Activated naive CD4-positive, alpha-beta T cell treated with anti-CD3 and anti-CD28 coated beads, Interleukin-2, amount 50 U/mL, for 16 hours (primary cell): Measurements from ENCODE around the gene PUS7.
"Not testable (repeated sequence)": the region's sequence is repeated elsewhere in the genome, so short reads cannot be mapped to it uniquely, and the experiment has no call there.

ENCODE experiments used
- DNase-seq: peaks from one replicate; pipeline ENCODE4 v3.0.0-alpha.2; 2020

Gene PUS7, protein sequence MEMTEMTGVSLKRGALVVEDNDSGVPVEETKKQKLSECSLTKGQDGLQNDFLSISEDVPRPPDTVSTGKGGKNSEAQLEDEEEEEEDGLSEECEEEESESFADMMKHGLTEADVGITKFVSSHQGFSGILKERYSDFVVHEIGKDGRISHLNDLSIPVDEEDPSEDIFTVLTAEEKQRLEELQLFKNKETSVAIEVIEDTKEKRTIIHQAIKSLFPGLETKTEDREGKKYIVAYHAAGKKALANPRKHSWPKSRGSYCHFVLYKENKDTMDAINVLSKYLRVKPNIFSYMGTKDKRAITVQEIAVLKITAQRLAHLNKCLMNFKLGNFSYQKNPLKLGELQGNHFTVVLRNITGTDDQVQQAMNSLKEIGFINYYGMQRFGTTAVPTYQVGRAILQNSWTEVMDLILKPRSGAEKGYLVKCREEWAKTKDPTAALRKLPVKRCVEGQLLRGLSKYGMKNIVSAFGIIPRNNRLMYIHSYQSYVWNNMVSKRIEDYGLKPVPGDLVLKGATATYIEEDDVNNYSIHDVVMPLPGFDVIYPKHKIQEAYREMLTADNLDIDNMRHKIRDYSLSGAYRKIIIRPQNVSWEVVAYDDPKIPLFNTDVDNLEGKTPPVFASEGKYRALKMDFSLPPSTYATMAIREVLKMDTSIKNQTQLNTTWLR

DNA sequence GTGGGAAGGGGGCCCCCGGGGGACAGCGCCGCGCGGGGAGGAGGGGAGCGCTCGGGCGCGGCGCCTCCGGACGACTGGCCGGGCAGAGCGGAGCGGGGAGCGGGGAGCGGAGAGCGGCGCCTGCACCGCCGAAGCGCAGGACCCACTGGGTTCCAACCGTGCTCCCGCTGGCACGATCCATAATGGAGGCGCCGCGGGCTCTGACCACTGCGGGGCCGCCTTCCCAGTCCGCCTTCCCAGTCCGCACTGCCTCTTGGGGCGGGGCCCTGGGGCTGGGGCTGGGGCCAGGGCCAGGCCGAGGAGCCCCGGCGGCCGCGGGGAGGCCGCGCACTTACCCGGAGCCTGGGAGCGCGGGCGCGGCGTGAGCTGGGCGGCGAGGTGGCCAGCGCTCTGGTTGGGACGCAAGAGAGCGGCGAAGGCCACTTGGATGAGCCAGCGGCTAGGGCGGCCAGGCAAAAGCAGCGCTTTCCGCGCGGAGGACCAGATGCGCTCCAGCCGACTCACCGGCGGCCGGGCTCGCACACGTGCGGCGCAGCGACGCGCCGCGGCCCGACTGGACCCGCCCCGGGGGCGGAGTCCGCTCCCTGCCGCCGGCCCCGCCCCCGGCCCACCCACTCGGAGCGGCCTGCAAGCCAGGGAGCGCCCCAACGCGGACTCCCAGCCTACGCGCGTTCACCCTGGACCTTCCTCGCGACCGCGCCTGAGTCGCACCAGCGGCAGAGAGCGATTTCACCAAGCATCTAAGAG lies at the start of gene PUS7:
Gene PUS7 (minus strand): TSS at position 555 of the 747 bp plus-strand sequence. CDS start 13,759 bp downstream, outside the sequence.
- peak; percentile 81 for DNase-seq

DNA sequence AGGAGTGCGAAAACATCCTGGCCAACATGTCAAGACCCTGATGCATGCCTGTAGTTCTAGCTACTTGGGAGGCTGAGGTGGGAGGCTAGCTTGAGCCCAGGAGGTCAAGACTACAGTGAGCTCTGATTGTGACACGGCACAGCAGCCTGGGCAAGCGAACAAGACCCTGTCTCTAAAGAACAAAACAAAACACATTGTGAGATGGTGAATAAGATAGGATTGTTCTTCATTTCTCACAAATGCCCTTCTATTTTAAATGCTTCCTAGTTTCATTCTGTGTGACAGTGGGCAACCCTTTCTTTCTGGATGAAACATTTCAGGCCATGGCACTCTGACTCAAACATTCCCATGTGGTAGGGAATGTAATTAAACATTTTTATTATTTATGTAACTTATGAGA lies 45.8 kb upstream of the PUS7 start:
- no peak for DNase-seq

DNA sequence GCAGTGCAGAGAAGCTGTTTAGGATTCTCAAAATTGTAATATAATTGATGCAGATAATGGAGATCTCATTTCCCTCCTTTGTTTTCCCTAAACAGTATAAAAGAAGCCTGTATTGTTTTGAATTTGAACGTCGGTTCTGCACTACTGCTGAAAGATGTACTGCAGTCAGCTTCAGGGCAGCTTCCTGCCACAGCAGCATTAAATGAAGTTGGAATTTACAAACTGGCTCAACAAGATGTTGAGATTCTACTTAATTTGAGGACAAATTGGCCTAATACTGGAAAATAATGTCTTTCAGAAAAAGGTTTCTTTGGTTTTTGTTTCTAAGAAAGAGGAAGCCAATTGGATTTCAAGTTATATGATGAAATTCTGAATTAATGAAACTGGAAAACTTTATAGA lies 45.0 kb upstream of the PUS7 start:
- no peak for DNase-seq

DNA sequence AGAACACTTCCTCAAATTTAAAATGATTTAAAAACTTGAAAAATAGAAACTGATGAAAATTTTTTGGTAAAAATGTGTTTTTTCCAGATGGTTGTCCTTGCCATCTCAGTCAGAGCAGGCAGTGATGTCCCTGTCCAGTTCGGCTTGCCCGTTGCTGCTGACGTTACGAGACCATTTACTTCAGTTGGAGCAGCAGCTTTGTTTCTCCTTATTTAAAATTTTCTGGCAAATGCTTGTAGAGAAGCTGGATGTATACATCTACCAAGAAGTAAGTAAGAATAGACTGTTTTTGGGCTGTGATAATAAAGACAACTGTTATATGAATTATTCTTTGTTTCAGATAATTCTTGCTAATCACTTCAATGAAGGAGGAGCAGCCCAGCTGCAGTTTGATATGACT lies 43.1 kb upstream of the PUS7 start:
- DNase-seq = no peak

DNA sequence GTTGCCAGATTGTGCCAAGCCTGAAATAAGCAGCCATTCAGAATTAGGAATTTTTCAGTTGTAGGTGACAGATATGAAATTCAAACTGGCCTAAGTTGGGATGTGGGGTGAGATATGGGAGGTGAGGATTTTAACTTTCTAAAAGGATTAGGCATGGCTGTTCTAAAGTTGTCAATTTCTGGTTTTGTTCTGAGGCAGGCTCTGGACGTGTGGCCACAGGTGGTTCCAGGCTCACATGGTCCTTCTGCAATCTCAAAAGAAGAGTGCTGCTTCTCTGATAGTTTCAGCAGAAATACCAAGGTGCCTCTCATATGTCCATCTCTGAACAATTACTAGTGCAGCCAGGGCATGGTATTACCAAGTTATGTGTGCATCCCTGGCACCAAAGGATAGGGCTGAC lies 37.9 kb upstream of the PUS7 start:
- DNase-seq = no peak

DNA sequence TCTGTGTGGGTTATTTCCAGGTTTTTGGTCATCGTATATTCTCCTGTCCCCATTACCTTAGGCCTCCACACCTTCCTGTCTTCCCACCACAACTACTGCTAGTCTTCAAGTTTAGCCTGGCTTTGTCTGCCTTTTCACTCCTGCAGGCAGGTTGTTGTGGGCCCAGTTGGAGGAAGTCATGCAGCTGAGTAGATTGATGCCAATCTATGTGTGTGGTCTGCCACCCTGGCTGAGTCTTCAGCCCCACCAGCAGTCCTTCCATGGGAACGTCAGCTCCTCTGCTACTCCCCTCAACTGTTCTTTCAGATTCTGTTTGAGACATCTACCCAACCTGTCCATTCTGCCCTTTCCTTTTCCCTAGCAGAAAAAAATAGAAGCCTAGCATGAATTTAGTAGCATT lies 16.3 kb upstream of the PUS7 start:
- no peak for DNase-seq

DNA sequence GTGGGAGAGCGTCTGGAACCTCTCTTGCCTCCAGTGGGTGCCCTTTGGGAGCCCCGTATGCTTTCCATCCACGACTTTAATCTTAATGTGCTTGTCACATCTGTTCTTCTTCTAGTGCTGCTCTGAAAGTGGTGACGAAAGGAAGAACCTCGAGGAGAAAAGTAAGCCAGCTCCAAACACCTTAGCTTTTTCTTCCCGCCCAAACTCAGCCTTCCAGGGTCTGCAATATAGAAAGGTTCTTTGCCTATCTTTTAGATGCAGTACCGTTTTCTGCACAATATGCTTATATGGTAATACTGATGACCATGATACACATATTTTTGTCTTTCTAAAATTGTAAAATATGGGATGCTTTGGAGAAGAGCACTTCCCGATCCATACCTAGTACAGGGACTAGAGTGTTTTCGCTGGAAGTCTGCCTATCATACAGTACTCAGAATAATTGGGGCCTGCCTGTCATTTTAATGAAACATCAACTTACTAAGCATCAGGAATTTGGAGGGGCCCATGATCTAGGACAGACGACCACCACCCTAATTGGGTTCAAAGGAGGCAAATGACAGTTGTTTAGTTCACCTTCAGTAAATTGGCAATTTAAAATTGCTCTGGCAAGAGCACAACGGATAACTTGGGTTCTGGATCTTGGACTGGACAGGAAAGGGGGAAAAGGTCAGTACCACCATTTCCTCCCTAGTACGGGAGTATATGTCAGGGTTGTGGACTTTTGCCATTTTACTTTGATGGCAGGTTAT lies 10.8 kb upstream of the PUS7 start:
- DNase-seq = no peak

DNA sequence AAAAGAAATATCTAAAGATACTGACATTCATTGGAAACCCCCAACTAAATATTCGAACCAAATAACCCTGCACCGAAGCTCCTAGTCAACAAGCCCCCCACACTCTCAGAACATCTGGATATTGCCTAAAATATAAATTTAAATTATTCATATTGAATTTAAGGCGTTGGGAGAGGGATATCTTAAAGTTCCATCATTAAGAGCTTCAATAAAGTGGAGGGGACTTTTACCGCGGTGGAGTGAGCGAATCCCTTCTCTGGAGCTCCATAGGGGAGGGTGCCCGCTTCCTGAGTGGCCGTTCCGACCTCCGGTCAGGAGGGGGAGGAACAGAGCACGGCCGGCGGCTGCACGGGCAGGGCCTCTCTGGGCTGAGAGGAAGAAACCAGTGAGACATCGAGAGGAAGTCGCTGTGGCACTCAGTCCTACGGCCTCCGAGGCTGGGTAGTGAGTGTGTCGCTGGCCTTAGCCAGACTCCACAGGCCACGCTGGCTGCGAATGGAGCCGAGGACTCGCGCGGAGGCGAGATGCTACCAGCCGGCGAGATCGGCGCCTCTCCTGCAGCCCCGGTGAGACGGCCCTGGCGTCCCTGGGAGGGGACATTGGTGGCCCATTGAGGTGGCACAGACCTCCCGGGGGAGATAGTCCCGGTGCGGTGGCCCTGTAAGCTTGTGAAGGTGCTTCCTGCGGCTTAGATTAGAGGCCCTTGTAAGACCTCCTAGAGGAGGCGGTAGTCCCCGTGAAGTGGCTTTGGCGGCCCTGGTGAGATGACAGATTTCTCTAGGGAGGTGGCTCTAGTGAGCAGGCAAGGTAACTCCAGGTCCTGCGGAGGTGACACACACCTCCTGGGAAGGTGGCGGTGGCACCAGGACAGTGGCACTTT lies 10.0 kb upstream of the PUS7 start, which contains the start of gene RINT1:
Gene RINT1 (plus strand): TSS at position 410 of the 880 bp plus-strand sequence. CDS start 115 bp downstream, at position 525.
- DNase-seq = peak; percentile 89

DNA sequence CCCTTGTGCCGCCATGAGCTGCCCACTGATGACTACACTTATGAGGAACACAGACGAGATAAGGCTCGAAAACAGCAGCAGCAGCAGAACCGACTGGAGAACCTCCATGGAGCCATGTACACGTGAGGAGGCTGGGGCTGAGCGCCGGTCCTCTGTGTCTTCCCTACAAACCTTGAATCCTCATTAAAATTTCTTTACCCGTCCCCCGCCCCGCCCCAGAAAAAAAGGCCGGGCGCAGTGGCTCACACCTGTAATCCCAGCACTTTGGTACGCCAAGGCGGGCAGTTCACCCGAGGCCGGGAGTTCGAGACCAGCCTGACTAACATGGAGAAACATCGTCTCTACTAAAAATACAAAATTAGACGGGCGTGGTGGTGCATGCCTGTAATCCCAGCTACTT lies 8.5 kb upstream of the PUS7 start:
- no peak for DNase-seq

DNA sequence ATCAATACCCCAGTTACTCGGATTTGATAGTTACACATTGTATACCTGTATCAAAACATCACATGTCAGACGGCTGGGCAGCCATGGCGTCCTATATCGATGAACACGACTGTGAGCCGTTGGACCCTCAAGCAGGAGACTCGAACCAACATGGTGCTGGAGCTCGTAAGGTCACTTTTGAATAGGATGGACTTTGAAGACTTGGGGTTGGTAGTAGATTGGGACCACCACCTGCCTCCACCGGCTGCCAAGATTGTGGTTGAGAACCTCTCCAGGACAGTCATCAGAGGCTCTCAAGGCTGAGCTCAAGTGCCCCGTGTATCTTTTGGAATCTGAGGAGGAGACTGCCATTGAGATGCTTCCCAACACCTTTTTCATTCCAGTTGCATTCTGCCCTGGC lies 8.1 kb upstream of the PUS7 start:
- no peak for DNase-seq

DNA sequence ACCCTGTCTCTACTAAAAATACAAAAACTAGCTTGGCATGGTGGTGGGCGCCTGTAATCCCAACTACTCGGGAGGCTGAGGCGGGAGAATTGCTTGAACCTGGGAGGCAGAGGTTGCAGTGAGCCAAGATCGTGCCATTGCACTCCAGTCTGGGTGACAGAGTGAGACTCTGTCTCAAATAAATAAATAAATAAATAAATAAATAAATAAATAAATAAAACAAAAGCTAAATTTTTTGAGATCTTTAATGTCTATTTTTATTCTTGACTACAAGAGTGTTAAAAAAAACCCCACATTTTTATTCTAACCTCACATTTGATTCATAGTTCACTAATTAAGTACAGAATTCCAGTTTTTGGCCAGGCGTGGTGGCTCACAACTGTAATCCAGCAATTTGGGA lies 5.7 kb upstream of the PUS7 start:
- not testable (repeated sequence) for DNase-seq

DNA sequence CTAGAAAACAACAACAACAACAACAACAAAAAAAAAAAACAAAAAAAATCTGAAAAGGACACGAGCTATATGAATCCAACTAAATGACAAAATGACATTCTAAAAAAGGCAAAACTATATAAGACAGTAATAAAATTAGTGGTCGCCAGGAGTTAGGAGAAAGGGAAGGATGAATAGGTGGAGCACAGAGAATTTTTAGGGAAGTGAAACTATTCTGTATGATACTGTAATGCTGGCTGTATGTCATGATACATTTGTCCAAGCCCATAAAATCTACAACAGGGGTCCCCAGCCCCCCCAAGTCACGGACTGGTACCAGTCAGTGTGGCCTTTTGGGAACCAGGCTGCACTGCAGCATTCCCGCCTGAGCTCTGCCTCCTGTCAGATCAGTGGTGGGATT lies 2.8 kb upstream of the PUS7 start:
- DNase-seq = no peak

DNA sequence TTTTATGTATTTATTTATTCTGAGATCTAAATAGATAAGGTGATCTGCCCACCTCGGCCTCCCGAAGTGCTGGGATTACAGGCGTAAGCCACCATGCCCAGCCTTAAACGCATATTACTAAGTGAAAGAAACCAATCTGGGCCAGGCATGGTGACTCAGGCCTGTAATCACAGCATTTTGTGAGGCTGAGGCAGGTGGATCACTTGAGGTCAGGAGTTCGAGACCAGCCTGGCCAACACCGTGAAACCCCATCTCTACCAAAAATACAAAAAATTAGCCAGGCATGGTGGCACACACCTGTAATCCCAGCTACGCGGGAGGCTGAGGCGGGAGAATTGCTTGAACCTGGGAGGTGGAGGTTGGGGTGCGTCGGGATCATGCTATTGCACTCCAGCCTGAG lies 2.4 kb upstream of the PUS7 start:
- not testable (repeated sequence) for DNase-seq

DNA sequence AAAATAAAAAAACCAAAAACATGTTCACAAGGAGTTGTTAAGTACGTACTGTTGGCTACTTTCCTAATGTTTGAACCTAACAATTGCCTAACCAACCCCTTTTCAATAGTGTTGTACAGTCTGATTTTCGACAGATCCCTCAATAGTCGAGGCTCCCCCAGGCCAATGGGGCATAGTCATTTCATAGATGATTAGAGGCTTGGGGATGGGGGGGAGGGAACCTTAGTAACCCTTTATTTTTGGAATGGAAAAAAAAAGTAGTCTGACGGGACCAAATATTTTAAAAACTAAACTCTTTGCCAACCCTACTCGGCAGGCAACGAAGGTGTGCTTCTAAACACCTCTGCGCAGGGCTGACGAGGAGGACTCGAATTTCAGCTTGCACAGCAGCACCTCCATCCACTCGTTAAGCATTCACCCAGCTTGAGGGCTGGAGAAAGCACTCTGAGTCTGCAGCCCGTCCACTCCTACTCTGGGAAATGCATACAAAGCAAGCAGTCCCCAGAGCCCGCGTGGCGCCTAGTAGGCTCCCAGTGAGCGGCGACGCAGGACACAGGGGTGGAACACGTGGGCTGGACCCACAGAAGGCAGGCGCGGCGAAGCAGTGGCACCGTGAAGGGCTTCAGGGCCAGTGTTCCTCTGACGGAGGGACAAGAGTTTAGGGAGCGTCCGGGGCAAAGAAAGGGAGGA lies 899 bp downstream of the PUS7 start:
- DNase-seq = peak; percentile 60

DNA sequence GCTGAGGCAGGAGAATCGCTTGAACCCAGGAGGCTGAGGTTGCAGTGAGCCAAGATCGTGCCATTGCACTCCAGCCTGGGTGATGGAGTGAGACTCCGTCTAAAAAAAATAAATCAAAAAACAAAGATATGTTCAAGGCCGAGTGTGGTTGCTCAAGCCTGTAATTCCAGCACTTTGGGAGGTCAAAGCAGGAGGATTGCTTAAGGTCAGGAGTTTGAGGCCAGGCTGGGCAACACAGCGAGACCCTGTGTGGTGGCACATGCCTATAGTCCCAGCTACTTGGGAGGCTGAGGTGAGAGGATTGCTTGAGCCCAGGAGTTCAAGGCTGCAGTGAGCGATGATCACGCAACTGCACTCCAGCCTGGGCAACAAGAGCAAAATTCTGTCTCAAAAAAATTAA lies 1.5 kb downstream of the PUS7 start:
- DNase-seq = not testable (repeated sequence)

DNA sequence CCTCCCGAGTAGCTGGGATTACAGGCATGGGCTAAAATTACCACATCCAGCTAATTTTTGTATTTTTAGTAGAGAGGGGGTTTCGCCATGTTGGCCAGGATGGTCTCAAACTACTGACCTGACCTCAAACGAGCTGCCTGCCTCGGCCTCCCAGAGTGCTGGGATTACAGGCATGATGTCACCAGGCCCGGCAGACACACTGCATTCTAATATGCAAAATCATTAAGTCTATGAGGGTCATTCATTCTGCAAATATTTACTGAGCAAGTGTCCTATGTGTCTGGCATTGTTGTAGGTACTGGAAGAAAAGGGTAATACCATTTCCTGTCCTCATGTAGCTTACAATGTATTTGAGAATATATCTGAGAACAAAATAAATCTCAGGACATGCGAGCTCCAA lies 2.7 kb downstream of the PUS7 start:
- no peak for DNase-seq

DNA sequence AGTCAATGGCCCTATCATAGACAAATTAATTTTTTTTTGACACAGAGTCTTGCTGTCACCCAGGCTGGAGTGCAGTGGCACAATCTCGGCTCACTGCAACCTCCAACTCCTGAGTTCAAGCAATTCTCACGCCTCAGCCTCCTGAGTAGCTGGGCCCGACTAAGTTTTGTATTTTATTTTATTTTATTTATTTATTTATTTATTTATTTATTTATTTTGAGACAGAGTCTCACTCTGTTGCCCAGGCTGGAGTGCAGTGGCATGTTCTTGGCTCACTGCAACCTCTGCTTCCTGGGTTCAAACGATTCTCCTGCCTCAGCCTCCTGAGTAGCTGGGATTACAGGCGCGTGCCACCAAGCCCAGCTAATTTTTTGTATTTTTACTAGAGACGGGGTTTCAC lies 6.5 kb downstream of the PUS7 start:
- DNase-seq = not testable (repeated sequence)

DNA sequence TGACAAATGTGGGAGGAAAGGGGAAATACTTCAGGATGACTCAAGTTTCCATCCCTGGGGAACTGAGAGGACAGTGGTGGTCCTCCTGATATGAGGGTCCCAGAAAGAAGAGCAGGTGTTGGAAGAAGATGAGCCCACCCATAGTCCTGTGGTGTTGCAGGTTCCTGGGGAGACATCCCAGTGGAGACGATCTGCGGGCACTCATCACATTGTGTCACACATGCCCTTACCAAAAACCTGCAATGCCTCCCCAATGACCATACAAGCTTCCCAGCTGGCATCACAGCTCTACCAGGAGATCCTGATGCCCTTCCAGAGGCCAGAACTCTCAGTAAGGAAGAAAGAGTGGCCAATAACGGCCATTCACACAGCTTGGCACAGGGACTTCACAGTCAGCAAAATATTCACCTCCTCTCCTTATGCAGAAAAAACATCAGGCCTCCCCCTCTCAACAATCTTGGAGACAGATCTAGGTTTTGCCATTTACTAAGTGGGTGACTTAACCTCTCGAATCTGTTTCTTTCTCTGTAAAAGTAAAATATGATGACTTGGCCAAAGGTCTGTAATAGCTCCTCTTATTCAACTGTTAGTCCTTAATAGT lies 9.0 kb downstream of the PUS7 start:
- DNase-seq = no peak

DNA sequence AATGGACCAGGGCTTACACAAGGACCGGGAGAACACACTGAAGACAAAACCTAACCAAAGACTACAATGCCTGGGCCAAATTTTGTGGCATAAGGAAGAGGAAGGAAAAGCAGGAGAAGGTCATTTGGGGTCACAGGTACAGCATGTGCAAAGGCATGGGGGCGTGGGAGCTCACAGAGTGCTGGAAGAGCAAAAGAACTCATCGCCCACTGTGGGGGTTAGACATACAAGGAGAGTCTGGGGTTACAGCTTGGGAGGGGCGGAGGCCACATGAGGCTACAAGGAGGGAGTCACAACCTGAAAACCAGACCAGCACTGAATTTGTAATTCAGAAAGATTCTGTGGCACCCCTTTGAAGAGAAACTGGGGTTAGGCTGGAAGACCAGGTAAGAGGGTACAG lies 9.7 kb downstream of the PUS7 start:
- no peak for DNase-seq

DNA sequence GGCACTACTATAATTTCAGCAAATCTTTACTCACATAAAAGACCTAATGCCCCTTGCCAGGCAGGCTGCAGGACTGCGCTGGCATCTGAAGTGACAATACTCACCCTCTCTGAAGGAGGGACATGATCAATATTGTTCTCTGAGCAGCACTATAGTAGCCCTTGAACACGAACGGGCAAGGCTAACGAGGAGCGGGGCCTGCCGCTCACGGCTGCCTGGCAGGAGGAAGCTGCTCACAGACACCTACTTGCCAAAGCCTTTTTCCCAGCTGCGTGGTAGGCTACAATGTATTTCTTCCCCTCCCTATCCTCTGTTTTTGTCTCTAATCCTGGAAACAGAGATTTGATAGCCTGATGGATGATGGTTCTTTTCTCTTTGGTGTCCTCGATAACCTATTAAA lies 19.9 kb downstream of the PUS7 start:
- DNase-seq = no peak

DNA sequence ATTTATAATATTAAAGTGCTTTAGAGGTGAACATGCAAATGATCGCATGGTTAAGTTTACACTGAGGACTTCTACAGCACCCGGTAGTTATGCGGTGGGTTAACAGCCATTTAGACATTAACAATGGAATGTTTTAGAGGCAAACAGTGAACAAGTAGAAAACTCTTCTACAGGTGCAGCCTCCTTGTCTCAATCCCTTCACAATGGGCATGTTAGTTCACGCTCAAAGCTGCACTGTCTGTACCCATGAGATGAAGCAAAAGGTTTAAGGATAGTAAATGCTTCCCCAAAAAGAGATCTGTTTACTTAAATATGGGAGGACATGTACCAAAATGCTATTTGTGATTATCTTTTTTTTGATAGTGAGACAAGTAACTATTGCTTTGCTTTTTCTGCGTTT lies 25.1 kb downstream of the PUS7 start:
- no peak for DNase-seq
